HG03097 (cell line): Measurements from ENCODE around the gene DENND10.
"Not testable (repeated sequence)": the region's sequence is repeated elsewhere in the genome, so short reads cannot be mapped to it uniquely, and the experiment has no call there.

Experiments used
- ATAC-seq: cut with Tn5 transposase; IDR thresholded peaks from one replicate; pipeline ENCODE4 v1.9.1; 2021; ENCODE audit not compliant: unreplicated experiment, low FRiP score

DENND10 gene

DNA sequence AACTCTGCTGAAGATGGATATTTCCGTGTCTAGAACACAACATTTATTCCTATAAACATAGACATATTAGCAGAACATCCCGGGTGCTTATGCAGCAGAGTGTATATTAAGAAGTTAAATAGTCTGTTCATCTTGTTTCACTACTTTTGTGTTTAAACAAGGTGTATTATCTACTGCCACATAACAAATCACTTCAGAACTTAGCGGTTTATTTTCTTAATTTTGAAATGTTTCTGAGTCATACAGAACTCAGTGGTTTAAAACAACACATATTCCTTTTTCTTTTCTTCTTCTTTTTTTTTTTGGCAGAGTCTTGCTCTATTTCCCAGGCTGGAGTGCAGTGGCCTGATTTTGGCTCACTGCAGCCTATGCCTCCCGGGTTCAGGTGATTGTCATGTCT, 25.8 kb downstream of the DENND10 start:
- ATAC-seq = no peak

DNA sequence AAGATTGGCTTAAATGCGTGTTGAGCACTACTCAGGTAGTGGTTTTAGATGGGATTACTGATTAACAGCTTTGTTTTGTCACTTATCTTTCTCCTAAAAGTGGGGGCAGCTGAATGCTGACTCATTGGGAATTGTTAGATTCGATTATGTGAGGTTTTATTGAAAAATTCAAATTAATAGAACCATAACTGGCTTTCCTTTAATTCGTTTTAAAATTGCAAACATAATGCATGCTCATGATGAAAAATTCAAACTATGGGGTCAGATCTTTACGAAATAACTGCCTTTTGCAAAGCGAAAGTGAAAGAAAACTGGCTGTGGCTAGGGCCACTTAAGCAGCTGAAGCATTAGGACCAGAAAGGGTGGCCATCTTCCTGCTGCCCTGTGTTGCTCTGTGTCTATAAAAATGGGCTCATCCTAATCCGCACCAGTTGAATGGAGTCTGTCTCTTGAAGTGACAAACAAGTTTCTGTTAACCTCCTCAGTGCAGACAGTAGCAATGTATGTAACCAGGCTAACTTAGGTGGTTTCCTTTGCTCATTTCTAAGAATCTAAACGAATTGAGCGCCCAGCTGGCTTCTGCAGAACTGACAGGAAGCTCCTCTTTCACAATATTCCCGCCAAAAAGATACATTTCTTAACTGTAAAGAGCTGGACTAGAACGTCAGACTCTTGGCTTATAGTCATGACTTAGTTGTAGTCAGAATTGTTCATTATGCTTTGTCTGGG, 27.8 kb downstream of the DENND10 start:
- ATAC-seq = peak; percentile 74

DNA sequence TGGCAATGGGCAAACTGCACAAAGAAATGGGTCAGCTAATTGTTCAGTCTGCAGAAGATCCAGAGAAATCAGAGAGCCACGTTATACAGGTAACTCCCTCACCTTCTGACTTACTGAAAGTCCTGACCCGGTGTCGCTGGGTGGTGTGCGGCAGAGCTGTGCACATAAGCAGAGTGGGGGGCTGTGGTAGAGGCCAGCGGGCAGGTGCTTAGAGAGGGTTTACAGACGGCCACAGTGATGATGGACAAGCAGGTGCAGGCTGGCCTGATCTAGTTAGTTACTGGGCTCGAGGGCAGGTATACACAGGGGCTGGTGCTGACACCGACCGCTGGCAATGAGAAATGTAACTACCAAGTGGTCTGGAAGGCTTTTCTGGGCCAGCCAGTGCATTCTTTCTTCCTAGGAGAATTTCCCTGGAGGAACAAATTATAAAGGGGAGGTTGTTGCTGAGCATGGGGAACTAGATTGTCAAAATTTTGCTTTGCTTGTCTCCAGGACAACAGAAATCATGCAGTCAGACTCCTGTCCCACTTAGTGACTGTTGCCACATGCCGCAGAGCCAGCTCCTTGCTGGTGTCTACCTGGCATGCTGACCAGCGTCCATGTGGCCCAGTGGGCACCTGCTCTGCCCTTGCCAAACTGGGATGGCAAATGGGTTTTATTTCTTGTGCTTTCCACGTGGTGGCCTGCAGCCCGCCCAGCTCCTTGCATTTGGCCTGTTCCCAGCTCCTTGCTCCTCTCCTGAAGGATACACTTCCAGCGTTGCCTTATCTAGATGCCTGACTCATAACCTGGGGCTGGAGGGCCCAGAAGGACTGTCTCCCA, 28.8 kb downstream of the DENND10 start:
- ATAC-seq = no peak

DNA sequence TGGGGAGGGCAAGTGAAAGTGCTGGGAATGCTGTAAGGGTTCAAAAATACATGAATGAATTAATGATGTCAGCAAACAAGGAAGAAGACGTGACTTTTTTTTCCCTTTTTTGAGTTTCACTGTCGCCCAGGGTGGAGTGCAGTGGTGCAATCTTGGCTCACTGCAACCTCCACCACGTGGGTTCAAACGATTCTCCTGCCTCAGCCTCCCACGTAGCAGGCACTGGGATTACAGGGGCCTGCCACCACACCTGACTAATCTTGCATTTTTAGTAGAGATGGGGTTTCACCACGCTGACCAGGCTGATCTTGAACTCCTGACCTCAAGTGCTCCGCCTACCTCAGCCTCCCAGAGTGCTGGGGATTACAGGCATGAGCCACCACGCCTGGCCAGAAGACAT, 30.0 kb downstream of the DENND10 start:
- no peak for ATAC-seq

DNA sequence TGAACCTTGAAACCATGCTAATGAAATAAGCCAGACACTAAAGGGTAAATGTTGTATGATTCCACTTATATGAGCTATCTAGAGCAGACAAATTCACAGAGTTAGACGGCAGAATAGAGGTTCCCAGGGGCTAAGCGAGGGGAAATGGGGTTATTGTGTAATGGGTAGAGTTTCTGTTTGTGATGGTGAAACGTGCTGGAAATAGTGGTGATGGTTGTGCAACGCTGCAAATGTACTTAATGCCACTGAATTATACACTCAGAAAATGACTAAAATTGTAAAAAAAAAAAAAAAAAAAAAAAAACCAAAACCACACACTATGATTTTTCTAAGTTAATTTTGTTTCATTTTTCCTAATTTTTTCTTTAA, 31.6 kb downstream of the DENND10 start:
- ATAC-seq = no peak

DNA sequence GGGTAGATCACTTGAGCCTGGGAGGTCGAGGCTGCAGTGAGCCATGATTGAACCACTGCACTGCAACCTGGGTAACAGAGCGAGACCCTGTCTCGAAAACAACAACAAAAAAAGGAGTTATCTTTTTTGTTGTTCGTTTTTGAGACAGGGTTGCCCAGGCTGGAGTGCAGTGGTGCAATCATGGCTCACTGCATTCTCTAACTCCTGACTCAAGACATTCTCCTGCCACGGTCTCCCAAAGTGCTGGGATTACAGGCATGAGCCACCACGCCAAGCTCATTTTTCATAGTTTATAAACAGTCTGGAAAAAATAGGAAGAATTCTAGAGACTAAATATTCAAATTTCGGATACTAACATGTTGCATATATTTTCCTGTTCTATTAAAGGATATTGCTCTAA, 32.2 kb downstream of the DENND10 start:
- no peak for ATAC-seq

DNA sequence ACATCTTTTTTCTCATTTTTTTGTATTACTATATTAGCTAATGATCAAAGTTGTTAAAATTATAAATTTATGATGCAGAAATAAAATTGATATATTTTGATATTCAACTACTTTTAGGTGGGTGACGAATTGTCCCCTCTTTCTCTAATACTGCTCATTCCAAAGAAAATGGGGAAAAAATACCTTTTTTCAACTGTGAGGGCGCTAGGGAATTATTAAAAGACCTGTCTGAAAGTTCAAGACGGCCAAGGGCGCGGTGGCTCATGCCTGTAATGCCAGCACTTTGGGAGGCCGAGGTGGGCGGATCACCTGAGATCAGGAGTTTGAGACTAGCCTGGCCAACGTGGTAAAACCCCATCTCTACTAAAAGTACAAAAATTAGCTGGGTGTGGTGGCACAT, 34.0 kb downstream of the DENND10 start:
- not testable (repeated sequence) for ATAC-seq

DNA sequence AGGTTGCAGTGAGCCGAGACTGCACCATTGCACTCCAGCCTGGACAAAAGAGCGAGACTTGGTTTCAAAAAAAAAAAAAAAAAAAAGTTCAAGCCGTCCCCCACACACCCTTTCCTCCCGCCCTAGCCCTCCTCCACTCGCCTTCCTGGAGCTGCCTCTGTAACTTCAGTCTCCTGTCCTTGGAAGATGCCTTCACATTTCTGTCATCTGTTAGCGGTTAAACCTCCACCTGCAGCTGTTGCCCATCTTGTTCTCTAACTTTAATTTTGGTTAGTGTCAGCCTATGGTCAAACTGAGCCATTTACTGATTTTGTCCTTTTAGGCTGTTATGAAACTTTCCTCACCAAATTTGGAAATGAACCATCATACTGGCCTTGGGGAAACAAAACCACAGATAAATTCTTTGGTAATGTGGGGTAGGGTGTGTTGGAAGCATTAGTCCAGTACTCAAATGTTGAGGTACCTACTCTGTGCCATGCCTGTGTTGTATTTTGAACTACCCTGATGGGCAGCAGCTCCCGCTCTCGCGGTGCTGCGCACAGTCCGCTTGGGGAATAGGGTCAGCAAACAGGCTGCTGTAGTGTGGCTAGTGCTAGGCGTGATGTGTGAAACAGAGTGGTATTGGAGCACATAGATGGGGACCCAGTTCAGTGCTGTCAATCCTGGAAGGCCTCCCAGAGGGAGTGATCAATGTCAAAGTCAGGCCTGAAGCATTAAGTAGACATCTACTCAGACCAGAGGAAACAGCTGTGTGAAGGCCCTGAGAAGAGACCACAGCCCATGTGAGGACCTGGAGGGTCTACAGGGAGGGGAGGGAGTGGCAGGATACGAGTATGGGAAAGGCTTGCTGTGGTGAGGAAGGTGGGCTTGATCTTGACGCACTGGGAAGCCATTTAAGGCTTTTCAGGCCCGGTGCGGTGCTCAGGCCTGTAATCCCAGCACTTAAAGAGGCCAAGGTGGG, 34.7 kb downstream of the DENND10 start:
- no peak for ATAC-seq

DNA sequence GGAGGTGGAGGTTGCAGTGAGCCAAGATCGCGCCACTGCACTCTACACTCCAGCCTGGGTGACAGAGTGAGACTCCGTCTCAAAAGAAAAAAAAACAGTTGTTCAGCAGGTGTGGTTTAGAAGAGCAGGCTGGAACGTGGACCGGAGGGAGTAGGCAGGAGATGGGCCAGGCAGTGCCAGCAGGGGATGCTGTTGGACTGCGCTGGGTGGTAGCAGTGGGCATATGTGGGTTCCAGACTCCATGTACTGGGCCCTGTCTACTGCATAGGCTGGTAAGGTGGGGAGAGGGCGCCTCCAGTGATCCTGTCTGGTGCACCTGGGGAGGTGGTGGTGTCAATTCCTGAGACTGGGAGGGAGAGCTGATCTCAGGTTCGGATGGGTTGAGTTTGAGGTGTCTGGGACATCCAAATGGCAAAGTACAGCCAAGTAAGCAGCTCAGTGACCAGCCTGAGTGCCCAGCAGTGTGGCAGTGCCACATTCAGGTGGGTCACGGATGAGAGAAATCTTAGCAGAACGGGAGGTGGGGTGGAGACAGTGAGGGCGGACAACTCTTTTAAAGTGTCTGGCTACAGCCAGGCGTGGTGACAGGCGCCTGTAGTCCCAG, 35.7 kb downstream of the DENND10 start:
- ATAC-seq = no peak

DNA sequence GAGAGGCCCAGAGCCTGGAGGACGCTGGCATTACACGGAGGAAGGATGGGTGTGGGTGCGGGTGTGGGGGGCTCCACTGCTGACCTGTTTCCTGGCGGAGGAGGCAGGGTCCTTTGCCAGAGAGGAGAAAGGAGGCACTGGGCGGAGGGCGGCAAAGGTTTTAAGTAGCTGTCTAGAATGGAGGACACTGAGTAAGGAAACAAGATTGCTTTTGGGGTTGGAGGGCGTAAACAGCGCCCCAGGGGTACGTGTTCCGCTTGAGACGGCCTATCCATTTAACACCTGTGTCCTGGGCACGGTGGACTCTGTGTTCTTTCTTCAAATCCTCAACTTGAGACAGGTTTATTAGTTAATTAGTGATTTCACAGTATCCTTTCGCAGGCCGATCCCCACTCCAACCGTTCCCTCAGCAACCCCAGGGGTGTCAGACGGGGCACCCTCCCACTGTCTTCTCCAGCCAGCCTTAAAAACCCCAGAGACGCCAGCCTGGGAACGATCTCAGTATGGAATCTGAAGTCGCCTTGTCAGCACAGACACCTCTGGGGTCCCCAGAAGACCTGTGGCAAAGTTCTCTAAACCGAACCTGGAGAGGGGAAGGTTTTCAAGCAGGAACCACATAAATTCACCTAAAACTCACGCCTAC, 36.8 kb downstream of the DENND10 start:
- ATAC-seq = no peak

DNA sequence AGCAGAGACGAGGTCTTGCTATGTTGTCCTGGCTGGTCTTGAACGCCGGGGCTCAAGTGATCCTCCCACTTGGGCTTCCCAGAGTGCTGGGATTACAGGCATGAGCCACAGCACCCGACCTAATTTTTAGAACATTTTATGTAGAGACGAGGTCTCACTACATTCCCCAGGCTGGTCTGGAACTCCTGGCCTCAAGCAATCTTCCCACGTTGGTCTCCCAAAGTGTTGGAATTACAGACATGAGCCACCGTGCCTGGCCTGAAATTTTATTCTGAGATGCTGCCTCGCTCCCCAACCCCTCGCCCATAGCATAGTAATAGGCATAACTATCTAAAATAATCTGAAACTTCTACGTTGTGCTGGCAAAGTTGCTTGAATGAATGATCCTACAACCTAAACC, 39.7 kb downstream of the DENND10 start:
- no peak for ATAC-seq

DNA sequence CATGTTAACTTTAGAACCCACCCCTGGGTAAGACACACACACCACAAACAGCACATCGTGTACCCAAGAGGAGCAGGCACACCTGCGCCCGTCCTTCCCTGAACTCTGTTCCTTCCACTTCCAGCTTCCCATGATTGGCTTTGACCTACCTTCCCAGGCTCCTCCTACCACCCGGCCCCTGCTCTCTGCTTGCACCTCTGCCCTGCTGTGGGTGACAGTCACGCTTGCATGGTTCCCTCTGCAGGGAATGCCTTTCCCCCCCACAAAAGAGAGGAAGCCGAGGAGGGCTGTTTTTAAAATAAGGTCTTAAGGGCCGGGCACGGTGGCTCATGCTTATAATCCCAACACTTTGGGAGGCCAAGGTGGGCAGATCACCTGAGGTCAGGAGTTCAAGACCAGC, 45.2 kb downstream of the DENND10 start:
- ATAC-seq = no peak

DNA sequence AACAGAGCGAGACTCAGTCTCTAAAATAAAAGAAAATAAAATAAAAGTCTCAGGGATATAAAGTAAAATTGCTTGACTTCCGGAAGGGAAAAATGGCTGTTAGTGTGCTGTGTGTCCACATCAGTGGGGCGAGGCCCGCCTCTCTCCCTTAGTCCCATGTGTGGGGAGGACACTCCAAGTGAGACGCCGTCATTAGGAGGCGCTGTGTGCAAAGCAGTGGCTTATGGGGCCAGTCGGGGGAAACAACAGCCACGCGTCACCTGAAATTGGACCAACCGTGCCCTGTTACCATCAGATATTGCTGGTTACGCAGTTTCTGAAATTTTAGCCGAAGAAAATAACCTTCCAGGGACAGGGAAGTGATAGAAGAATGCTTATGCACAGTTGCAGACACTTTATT, 45.8 kb downstream of the DENND10 start:
- no peak for ATAC-seq

DNA sequence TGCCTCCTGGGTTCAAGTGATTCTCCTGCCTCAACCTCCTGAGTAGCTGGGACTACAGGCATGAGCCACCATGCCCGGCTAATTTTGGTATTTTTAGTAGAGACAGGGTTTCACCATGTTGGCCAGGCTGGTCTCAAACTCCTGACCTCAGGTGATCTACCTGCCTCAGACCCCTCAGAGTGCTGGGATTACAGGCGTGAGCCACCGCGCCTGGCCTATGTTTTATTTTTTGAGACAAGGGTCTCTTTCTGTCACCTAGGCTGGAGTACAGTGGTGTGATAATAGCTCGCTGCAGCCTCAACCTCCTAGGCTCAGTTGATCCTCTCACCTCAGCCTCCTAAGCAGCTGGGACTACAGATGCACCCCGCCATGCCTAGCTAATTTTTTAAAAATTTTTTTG, 47.7 kb downstream of the DENND10 start:
- not testable (repeated sequence) for ATAC-seq

DNA sequence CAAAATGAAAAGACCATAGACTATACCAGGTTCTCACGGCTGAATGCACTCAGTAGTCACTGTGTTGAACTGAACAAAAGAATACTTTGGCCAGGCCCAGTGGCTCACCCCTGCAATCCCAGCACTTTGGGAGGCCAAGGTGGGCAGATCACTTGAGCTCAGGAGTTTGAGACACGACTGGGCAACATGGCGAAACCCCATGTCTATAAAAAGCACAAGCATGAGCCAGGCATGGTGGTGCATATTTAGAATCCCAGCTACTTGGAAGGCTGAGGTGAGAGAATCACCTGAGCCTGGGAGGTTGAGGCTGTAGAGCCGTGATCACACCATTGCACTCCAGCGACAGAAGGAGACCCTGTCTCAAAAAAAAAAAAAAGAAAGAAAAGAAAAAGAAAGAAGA, 49.1 kb downstream of the DENND10 start:
- no peak for ATAC-seq

DNA sequence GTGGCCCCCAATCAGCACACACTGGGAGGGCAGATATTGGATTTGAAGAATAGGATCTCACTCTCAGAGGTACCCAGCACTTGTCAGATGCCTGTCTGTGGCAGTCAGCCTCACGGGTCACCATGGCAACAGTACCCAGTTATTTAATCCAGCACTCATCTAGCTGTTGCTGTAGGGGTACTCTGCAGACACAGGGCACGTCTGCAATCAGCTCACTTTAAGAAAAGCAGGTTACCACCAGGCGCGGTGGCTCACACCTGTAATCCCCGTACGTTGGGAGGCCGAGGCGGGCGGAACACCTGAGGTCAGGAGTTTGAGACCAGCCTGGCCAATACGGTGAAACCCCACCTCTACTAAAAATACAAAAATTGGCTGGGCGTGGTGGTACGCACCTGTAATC, 49.7 kb downstream of the DENND10 start:
- ATAC-seq = no peak

DNA sequence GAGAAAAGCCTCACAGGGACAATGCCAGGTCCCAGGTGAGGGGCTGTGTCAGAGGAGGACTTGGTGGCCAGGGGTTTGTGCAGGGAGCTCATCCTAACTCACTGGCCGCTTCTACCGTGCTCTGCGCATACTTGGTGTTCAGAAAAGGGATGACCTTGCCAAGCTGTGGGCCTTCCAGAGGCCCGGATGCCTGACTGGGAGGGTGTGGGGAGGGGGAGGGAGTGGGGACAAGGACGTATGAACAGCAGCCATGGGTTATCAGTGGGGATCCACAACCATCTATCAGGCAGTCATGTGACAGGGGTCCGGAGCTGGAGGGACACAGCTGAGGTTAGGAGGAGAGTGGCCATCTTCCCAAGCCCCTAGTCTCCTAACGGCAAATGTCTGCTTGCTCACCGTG, 55.4 kb downstream of the DENND10 start:
- no peak for ATAC-seq

DNA sequence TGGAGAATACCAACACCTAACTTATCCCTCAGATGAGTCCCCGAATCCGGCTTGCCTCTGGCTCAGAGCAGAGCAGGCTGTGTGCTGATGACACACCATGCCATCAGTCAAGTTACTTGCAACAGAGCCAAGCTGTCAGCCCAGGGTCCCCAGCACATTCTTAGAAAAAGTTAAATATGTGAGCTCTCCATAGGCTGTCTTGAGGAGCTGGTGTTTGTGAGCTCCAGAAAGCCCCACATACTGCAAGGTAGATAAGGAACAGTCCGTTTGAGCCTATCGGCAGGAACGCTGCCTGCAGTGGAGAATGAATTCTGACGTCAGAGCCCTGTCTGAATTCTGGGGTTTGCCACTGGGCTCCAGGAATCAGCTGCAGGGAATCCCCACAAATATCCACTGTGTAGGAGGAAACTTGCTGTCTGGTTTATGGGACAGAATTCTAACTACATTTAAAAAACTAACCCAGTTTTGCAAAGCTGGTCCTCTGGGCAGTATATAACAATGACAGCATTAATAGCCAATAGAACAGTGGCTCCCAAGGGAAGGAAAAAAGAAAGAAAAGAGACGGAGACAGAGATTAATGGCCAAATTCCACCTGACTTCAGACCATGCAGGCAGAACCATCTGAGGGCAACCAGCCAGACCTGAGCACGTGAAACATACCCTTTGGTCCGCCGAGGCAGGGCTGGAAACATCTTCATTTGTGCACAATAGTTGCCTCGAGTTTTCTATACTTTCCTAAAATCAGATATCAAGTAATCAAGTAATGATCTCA, 58.0 kb downstream of the DENND10 start:
- no peak for ATAC-seq

DNA sequence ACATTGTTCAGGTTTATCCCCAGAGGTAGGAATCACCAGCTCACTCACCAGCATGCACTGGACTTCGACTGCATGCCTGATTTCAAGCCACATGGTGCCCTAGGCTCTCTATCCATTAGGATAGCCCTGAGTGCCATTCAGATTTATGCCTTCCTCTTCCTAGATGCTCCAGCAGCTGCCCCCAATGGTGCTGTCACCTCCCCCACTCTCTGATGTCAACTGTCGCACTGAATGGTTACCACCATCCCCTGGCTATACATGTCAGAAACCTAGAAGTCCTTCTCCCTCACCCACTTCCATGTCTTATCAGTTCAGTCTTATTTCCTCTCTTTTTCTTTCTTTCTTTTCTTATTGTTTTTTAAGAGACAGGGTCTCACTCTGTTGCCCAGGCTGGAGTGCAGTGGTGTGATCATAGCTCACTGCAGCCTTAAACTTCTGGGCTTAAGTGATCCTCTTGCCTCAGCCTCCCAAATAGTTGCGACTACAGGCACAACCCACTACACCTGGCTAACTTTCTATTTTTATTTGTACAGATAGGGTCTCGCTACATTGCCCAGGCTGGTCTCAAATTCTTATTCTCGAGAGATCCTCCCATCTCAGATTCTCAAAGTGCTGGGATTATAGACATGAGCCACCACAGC, 58.7 kb downstream of the DENND10 start:
- ATAC-seq = no peak
